Ishikawa (cell line): Measurements from ENCODE around the gene NRG4.

Experiments used
- CEBPB ChIP-seq: IDR thresholded peaks from 2 replicates; pipeline ENCODE4 v1.6.1; 2012
- CREB1 ChIP-seq: IDR thresholded peaks from 2 replicates; pipeline ENCODE4 v1.6.1; 2012; ENCODE audit warnings: low read depth
- EGR1 ChIP-seq: IDR thresholded peaks from 2 replicates; pipeline ENCODE4 v1.6.1; 2012
- EP300 ChIP-seq: IDR thresholded peaks from 2 replicates; pipeline ENCODE4 v1.6.1; 2012; ENCODE audit warnings: borderline replicate concordance
- FOXM1 ChIP-seq: IDR thresholded peaks from 2 replicates; pipeline ENCODE4 v1.6.1; 2012; ENCODE audit warnings: low read depth, borderline replicate concordance
- NFIC ChIP-seq: IDR thresholded peaks from 2 replicates; pipeline ENCODE4 v1.6.1; 2012
- RAD21 ChIP-seq: IDR thresholded peaks from 2 replicates; pipeline ENCODE4 v1.6.1; 2012; ENCODE audit warnings: low read depth
- REST ChIP-seq: IDR thresholded peaks from 2 replicates; pipeline ENCODE4 v1.6.1; 2012; ENCODE audit warnings: low read depth, mild to moderate bottlenecking
- TAF1 ChIP-seq: IDR thresholded peaks from 2 replicates; pipeline ENCODE4 v1.6.1; 2012; ENCODE audit warnings: low read depth, mild to moderate bottlenecking
- TCF12 ChIP-seq: IDR thresholded peaks from 2 replicates; pipeline ENCODE4 v1.6.1; 2012; ENCODE audit warnings: low read depth
- TEAD4 ChIP-seq: IDR thresholded peaks from 2 replicates; pipeline ENCODE4 v1.6.1; 2012
- USF1 ChIP-seq: IDR thresholded peaks from 2 replicates; pipeline ENCODE4 v1.6.1; 2012
- YY1 ChIP-seq: IDR thresholded peaks from 2 replicates; pipeline ENCODE4 v1.6.1; 2012; ENCODE audit warnings: low read depth
- ZBTB7A ChIP-seq: IDR thresholded peaks from 2 replicates; pipeline ENCODE4 v1.6.1; 2012; ENCODE audit warnings: low read depth
- TF ChIP-seq, protein P1 (sequence below): IDR thresholded peaks from 2 replicates; pipeline ENCODE4 v1.6.1; 2012

Gene NRG4

GRCh38 chr15:76033438-76033837, 21.2 kb upstream of the NRG4 start:
- TF ChIP-seq USF1 (no peak), FOXM1 (no peak), YY1 (no peak), ZBTB7A (no peak), TAF1 (no peak), CREB1 (no peak), RAD21 (no peak), EP300 (no peak), CEBPB (no peak)

GRCh38 chr15:76032046-76032445, 19.8 kb upstream of the NRG4 start:
- no peak for TF ChIP-seq CEBPB
- no peak for TF ChIP-seq NFIC
- no peak for TF ChIP-seq TEAD4
- no peak for TF ChIP-seq ZBTB7A
- TF ChIP-seq USF1: no peak
- no peak for TF ChIP-seq FOXM1
- no peak for TF ChIP-seq TCF12
- TF ChIP-seq, protein P1, sequence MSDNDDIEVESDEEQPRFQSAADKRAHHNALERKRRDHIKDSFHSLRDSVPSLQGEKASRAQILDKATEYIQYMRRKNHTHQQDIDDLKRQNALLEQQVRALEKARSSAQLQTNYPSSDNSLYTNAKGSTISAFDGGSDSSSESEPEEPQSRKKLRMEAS: no peak
- no peak for TF ChIP-seq TAF1
- TF ChIP-seq EGR1: no peak
- no peak for TF ChIP-seq YY1
- no peak for TF ChIP-seq REST
- no peak for TF ChIP-seq CREB1
- no peak for TF ChIP-seq EP300
- TF ChIP-seq RAD21: no peak

DNA sequence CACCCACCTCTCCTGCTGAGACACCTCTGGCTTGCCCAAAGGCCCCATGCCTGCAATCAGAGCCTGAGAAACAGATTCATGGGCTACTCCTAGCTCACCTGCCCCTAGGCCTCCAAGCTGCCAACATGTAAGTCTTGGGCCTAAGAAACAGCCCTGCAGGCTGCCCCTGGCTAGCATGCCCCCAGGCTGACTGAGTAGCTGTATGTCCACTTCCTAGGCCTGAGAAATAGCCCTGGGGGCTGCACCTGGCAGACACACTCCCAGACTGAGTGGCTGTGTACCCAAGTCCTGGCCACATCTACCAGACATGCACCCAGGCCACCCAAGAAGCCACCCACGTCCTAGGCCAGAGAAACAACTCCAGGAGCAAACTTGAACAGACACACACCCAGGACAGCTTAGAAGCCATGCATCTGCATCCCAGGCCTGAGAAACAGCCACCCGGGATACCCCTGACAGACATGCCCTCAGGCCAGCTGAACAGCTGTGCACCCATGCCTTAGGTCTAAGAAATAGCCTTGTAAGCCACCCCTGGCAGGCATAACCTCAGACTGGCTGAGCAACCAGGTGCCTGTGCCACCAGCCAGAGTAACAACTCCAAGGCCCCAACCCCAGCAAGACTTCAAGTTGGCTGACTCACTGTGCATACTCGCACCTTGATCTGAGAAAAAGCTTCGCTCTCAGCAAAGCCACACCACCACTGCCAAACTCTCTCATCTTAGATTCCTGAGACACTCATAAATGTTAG, 12.0 kb upstream of the NRG4 start:
- no peak for TF ChIP-seq CEBPB

GRCh38 chr15:76010613-76011012, 1.6 kb downstream of the NRG4 start:
- TF ChIP-seq ZBTB7A: no peak
- no peak for TF ChIP-seq TAF1
- no peak for TF ChIP-seq EGR1
- no peak for TF ChIP-seq YY1
- no peak for TF ChIP-seq TCF12
- no peak for TF ChIP-seq REST
- no peak for TF ChIP-seq EP300
- TF ChIP-seq, protein P1: no peak
- no peak for TF ChIP-seq NFIC
- TF ChIP-seq CEBPB: no peak
- no peak for TF ChIP-seq FOXM1
- no peak for TF ChIP-seq CREB1

GRCh38 chr15:76006136-76006778, 6.0 kb downstream of the NRG4 start:
- TF ChIP-seq ZBTB7A (no peak), CEBPB (peak; percentile 40; the same call in 1 of the 2 replicates)

- TF ChIP-seq EGR1 (no peak), NFIC (no peak), TCF12 (no peak), REST (no peak), USF1 (no peak), ZBTB7A (no peak), FOXM1 (no peak), TAF1 (no peak), RAD21 (no peak), CEBPB (no peak), EP300 (no peak), TEAD4 (no peak), CREB1 (no peak), YY1 (no peak)
- TF ChIP-seq, protein P1: no peak
Measured at GRCh38 chr15:76003364-76003763, 8.9 kb downstream of the NRG4 start.
